ENCODE results near the gene RAD17. TPM values are rescaled to one million over a fixed set of nuclear protein-coding genes. Genes with fewer than 3 reads are reported as not detected.

The RAD17 gene
- total and polyA plus RNA-seq, 2 of the 8 experiments (the other 6 are each of a cell fraction or from before 2014, with no cell fraction given): 12.9 to 28.1 TPM

- Histone ChIP-seq H3K27me3 (replicated peaks in 1 of 4; ENCODE audit: control insufficient read depth in 3 of 4, extremely low read depth in 1 of 4, insufficient read depth in 3 of 4, low read length in 3 of 4) (no peaks in the 10 kb centered on the region), H3K27ac (ENCODE audit: low read depth, low read length) (no peak overlapping the region), H4K5ac (ENCODE audit: insufficient read length, low read depth, low read length) (no peak overlapping the region), H3K36me3 (ENCODE audit: control insufficient read depth in 2 of 4, insufficient read depth in 4 of 4, low read length in 3 of 4) (peaks cover 3 to 30% (median 15%) of the 10 kb centered on the region in 4 experiments; a peak in 7 of 8 replicates), H2BK5ac (ENCODE audit: low read depth, low read length) (no peak overlapping the region), H3K56ac (replicated peaks; ENCODE audit: insufficient read length, low read depth, low read length) (no peak overlapping the region), H4K20me1 (replicated peaks in 1 of 2; ENCODE audit: control insufficient read depth in 1 of 2, insufficient read depth in 2 of 2, low read length in 2 of 2) (peaks cover 0 to 6% of the 10 kb centered on the region in 2 experiments), H2AK5ac (ENCODE audit: low read depth, low read length) (no peak overlapping the region), H3K4me3 (ENCODE audit: extremely low read depth in 1 of 4, insufficient read depth in 2 of 4, low read depth in 3 of 4, low read length in 4 of 4) (no peak overlapping the region), H2BK12ac (ENCODE audit: low read depth, low read length) (no peak overlapping the region), H2BK15ac (ENCODE audit: low read length) (no peak overlapping the region), H3K79me1 (ENCODE audit: low read depth, low read length) (0 out of 2 replicates have a peak, but pooled peaks cover 2% of the 10 kb centered on the region), H2AFZ (ENCODE audit: low read length) (no peak overlapping the region), H4K91ac (replicated peaks; ENCODE audit: insufficient read length, low read length) (no peak overlapping the region), H2BK120ac (replicated peaks; ENCODE audit: low read depth, low read length) (no peak overlapping the region), H3K9me3 (ENCODE audit: insufficient read depth in 2 of 2, low read depth in 1 of 2, low read length in 1 of 2) (no peaks in the 10 kb centered on the region), H3K4me2 (ENCODE audit: insufficient read depth in 1 of 2, low read depth in 2 of 2, low read length in 2 of 2) (no peak overlapping the region), H3K9ac (replicated peaks in 1 of 4; ENCODE audit: extremely low read depth in 1 of 4, low read depth in 3 of 4, low read length in 3 of 4) (no peak overlapping the region), H2BK20ac (ENCODE audit: low read length) (no peak overlapping the region), H3K14ac (ENCODE audit: insufficient read length) (no peak overlapping the region), H4K8ac (ENCODE audit: extremely low read depth, insufficient read depth, low read length) (no peak overlapping the region), H3K23me2 (ENCODE audit: low read depth, low read length) (no peaks in the 10 kb centered on the region), H3K79me2 (ENCODE audit: control insufficient read depth in 1 of 2, insufficient read depth in 2 of 2, low read length in 2 of 2) (peaks cover 13 to 64% of the 10 kb centered on the region in 2 experiments), H3K4me1 (replicated peaks in 1 of 4; ENCODE audit: control insufficient read depth in 3 of 4, insufficient read depth in 4 of 4, low read length in 3 of 4) (peaks cover 0 to 2% (median 0%) of the 10 kb centered on the region in 4 experiments; a peak in 1 of 7 replicates), H3K4ac (replicated peaks; ENCODE audit: insufficient read length, low read depth, low read length) (no peak overlapping the region), H3K23ac (ENCODE audit: insufficient read length) (no peak overlapping the region), H3K18ac (ENCODE audit: extremely low read depth, low read length) (no peak overlapping the region)
- CTCF ChIA-PET (ENCODE audit: partially characterized antibody): no interaction called here
- WGBS, 2 experiments (ENCODE audit: extremely low coverage in 1 of 2, insufficient coverage in 1 of 2, insufficient read length in 1 of 2, insufficient replicate concordance in 2 of 2, low coverage in 1 of 2, low lambda C conversion rate in 2 of 2, missing lambda C conversion rate in 1 of 2): 83% methylated on average over 3 of the region's 3 CpGs; no CpG with 5 or more reads in 1 of the 2 experiments
- FAIRE-seq (no peak), DNase-seq (ENCODE audit: low read depth in 1 of 2, low spot score in 2 of 2) (no peak)
- POLR2A ChIA-PET (ENCODE audit: partially characterized antibody): no interaction called here
- no peak for TF ChIP-seq BCL11A (IDR thresholded peaks at IDR 0.05; ENCODE audit: low read depth in 2 of 2, low read length in 2 of 2)
- no peak for TF ChIP-seq FOSL1 (IDR thresholded peaks at IDR 0.05; ENCODE audit: insufficient read depth, low read depth, low read length)
- no peak for TF ChIP-seq CTCF (IDR thresholded peaks at IDR 0.05; ENCODE audit: control extremely low read depth in 1 of 3, insufficient read depth in 1 of 3, low read depth in 1 of 3, low read length in 3 of 3)
- no peak for TF ChIP-seq BACH1 (IDR thresholded peaks at IDR 0.05; ENCODE audit: low read length)
- no peak for TF ChIP-seq TCF12 (IDR thresholded peaks at IDR 0.05; ENCODE audit: low read depth, low read length)
- no peak for TF ChIP-seq SRF (IDR thresholded peaks at IDR 0.05; ENCODE audit: low read depth, low read length)
- TF ChIP-seq SP1 (IDR thresholded peaks at IDR 0.05; ENCODE audit: low read depth, low read length): no peak
- TF ChIP-seq SAP30 (IDR thresholded peaks at IDR 0.05; ENCODE audit: insufficient read depth, insufficient replicate concordance, low read length): no peak
- TF ChIP-seq SUZ12 (IDR thresholded peaks at IDR 0.05; ENCODE audit: low read length): no peak
- TF ChIP-seq BRCA1 (IDR thresholded peaks at IDR 0.05; ENCODE audit: low read depth, low read length): no peak
- TF ChIP-seq CTBP2 (IDR thresholded peaks at IDR 0.05; ENCODE audit: borderline replicate concordance, insufficient read depth, insufficient read length, low read length): no peak
- TF ChIP-seq SP2 (IDR thresholded peaks at IDR 0.05; ENCODE audit: low read length): no peak
Measured at GRCh38 chr5:69364850-69365249, 4.8 kb upstream of the RAD17 start.
